ENCODE measurements around the gene MAMLD1.

Gene MAMLD1

GRCh38 chrX:150352581-150352980, 10.5 kb upstream of the MAMLD1 start:
- no peak for DNase-seq (ENCODE audit: low read depth in 2 of 2)

- no peak for DNase-seq (ENCODE audit: low read depth in 2 of 2)
Measured at GRCh38 chrX:150355913-150356312, 7.2 kb upstream of the MAMLD1 start.

GRCh38 chrX:150357790-150358189, 5.3 kb upstream of the MAMLD1 start:
- no peak for DNase-seq (ENCODE audit: low read depth in 2 of 2)

GRCh38 chrX:150358651-150359050, 4.5 kb upstream of the MAMLD1 start:
- DNase-seq (ENCODE audit: low read depth in 2 of 2) = no peak

- no peak for DNase-seq (ENCODE audit: low read depth in 2 of 2)
Measured at GRCh38 chrX:150360331-150360730, 2.8 kb upstream of the MAMLD1 start.

GRCh38 chrX:150361070-150361776, 1.9 kb upstream of the MAMLD1 start:
- no peak for DNase-seq (ENCODE audit: low read depth in 2 of 2)

GRCh38 chrX:150361777-150362351, 1.3 kb upstream of the MAMLD1 start:
- DNase-seq (ENCODE audit: low read depth in 2 of 2) = no peak

GRCh38 chrX:150363561-150364346, 637 bp downstream of the MAMLD1 start:
- DNase-seq (ENCODE audit: low read depth in 2 of 2) = no peak

GRCh38 chrX:150364347-150365050, 1.4 kb downstream of the MAMLD1 start:
- DNase-seq (ENCODE audit: low read depth in 2 of 2) = no peak

- DNase-seq (ENCODE audit: low read depth in 2 of 2) = peak in 1 of 2 donors; percentile 52
Measured at GRCh38 chrX:150365051-150365989, 2.2 kb downstream of the MAMLD1 start.

- DNase-seq (ENCODE audit: low read depth in 2 of 2) = no peak
Measured at GRCh38 chrX:150365990-150366911, 3.1 kb downstream of the MAMLD1 start.

GRCh38 chrX:150366951-150367545, 3.9 kb downstream of the MAMLD1 start:
- DNase-seq (ENCODE audit: low read depth in 2 of 2) = no peak

- DNase-seq (ENCODE audit: low read depth in 2 of 2) = no peak
Measured at GRCh38 chrX:150370589-150371312, 7.6 kb downstream of the MAMLD1 start.

- DNase-seq (ENCODE audit: low read depth in 2 of 2) = no peak
Measured at GRCh38 chrX:150371877-150372276, 8.8 kb downstream of the MAMLD1 start.

- no peak for DNase-seq (ENCODE audit: low read depth in 2 of 2)
Measured at GRCh38 chrX:150372280-150372679, 9.2 kb downstream of the MAMLD1 start.

- no peak for DNase-seq (ENCODE audit: low read depth in 2 of 2)
Measured at GRCh38 chrX:150372756-150373155, 9.6 kb downstream of the MAMLD1 start.

- no peak for DNase-seq (ENCODE audit: low read depth in 2 of 2)
Measured at GRCh38 chrX:150375243-150375770, 12.2 kb downstream of the MAMLD1 start.

- DNase-seq (ENCODE audit: low read depth in 2 of 2) = no peak
Measured at GRCh38 chrX:150377005-150377404, 13.9 kb downstream of the MAMLD1 start.

GRCh38 chrX:150405006-150405405, 41.9 kb downstream of the MAMLD1 start:
- DNase-seq (ENCODE audit: low read depth in 2 of 2) = no peak

Measured in stimulated activated CD8-positive, alpha-beta memory T cell treated with anti-CD3 and anti-CD28 coated beads, Interleukin-2, amount 100 ng/mL, for 1 hour (primary cell).